Measurements from ENCODE around the gene TMEM89. TPM values are rescaled to one million over a fixed set of nuclear protein-coding genes. Genes with fewer than 3 reads are reported as not detected.
A peak's percentile ranks its signal among the peaks of the same experiment; 100 is the strongest.

The TMEM89 gene
- total RNA-seq, 1 experiment from 2014 or later = not detected

GRCh38 chr3:48660800-48661400 lies 39.3 kb upstream of the TMEM89 start:
- Histone ChIP-seq H3K9ac (ENCODE audit: low read length) (no peak overlapping the region), H3K27me3 (ENCODE audit: low read length) (no peaks in the 10 kb centered on the region), H3K9me3 (ENCODE audit: low read length) (no peaks in the 10 kb centered on the region), H3K4me2 (ENCODE audit: low read depth, low read length, poor library complexity, severe bottlenecking) (no peak overlapping the region), H3K4me3 (ENCODE audit: low read length) (no peak overlapping the region), H3K79me2 (ENCODE audit: low read length) (no peaks in the 10 kb centered on the region), H4K20me1 (ENCODE audit: insufficient read depth, low read depth, low read length) (no peaks in the 10 kb centered on the region), H3K27ac (ENCODE audit: low read length) (no peak overlapping the region), H3K4me1 (ENCODE audit: low read length) (peaks cover 6% of the 10 kb centered on the region), H3K9me2 (replicated peaks; ENCODE audit: insufficient read depth, low read length) (no peaks in the 10 kb centered on the region), H3K36me3 (ENCODE audit: insufficient read depth, low read length) (peaks cover 3% of the 10 kb centered on the region; the same call in 1 of the 2 replicates), H2AFZ (ENCODE audit: low read length) (no peak overlapping the region)
- DNase-seq = no peak

- no peak overlapping the region; the same call in 1 of the 2 replicates for H2AFZ ChIP-seq (ENCODE audit: low read length)
- no peaks in the 10 kb centered on the region for H4K20me1 ChIP-seq (ENCODE audit: insufficient read depth, low read depth, low read length)
- H3K27me3 ChIP-seq (ENCODE audit: low read length) = no peaks in the 10 kb centered on the region
- DNase-seq = no peak
- no peak overlapping the region for H3K27ac ChIP-seq (ENCODE audit: low read length)
- no peaks in the 10 kb centered on the region for H3K79me2 ChIP-seq (ENCODE audit: low read length)
- H3K9me2 ChIP-seq (replicated peaks; ENCODE audit: insufficient read depth, low read length) = no peaks in the 10 kb centered on the region
- peak overlapping the region; percentile 63 for H3K9ac ChIP-seq (ENCODE audit: low read length)
- peak overlapping the region; percentile 73 for H3K4me2 ChIP-seq (ENCODE audit: low read depth, low read length, poor library complexity, severe bottlenecking)
- no peaks in the 10 kb centered on the region for H3K9me3 ChIP-seq (ENCODE audit: low read length)
- H3K36me3 ChIP-seq (ENCODE audit: insufficient read depth, low read length) = no peaks in the 10 kb centered on the region
- H3K4me1 ChIP-seq (ENCODE audit: low read length) = peaks cover 19% of the 10 kb centered on the region
- peak overlapping the region; percentile 71; the same call in 1 of the 2 replicates for H3K4me3 ChIP-seq (ENCODE audit: low read length)
Observed at GRCh38 chr3:48656841-48657281, 35.3 kb upstream of the TMEM89 start.

GRCh38 chr3:48656061-48656840 lies 34.7 kb upstream of the TMEM89 start:
- H4K20me1 ChIP-seq (ENCODE audit: insufficient read depth, low read depth, low read length) = no peaks in the 10 kb centered on the region
- H3K27ac ChIP-seq (ENCODE audit: low read length) = peak overlapping the region; percentile 38; the same call in 1 of the 2 replicates
- H3K4me3 ChIP-seq (ENCODE audit: low read length) = peak overlapping the region; percentile 71
- peaks cover 19% of the 10 kb centered on the region for H3K4me1 ChIP-seq (ENCODE audit: low read length)
- peak overlapping the region; percentile 95; the same call in 1 of the 2 replicates for H2AFZ ChIP-seq (ENCODE audit: low read length)
- no peaks in the 10 kb centered on the region for H3K9me2 ChIP-seq (replicated peaks; ENCODE audit: insufficient read depth, low read length)
- peak; percentile 95 for DNase-seq
- no peaks in the 10 kb centered on the region for H3K9me3 ChIP-seq (ENCODE audit: low read length)
- peak overlapping the region; percentile 73 for H3K4me2 ChIP-seq (ENCODE audit: low read depth, low read length, poor library complexity, severe bottlenecking)
- peak overlapping the region; percentile 63 for H3K9ac ChIP-seq (ENCODE audit: low read length)
- no peaks in the 10 kb centered on the region for H3K27me3 ChIP-seq (ENCODE audit: low read length)
- no peaks in the 10 kb centered on the region for H3K79me2 ChIP-seq (ENCODE audit: low read length)
- no peaks in the 10 kb centered on the region for H3K36me3 ChIP-seq (ENCODE audit: insufficient read depth, low read length)

- Histone ChIP-seq H3K9ac (ENCODE audit: low read length) (peak overlapping the region; percentile 63), H3K27ac (ENCODE audit: low read length) (peak overlapping the region; percentile 38; the same call in 1 of the 2 replicates), H3K79me2 (ENCODE audit: low read length) (no peaks in the 10 kb centered on the region), H3K9me3 (ENCODE audit: low read length) (no peaks in the 10 kb centered on the region), H3K4me2 (ENCODE audit: low read depth, low read length, poor library complexity, severe bottlenecking) (peak overlapping the region; percentile 73), H3K4me3 (ENCODE audit: low read length) (peak overlapping the region; percentile 71; the same call in 1 of the 2 replicates), H3K9me2 (replicated peaks; ENCODE audit: insufficient read depth, low read length) (no peaks in the 10 kb centered on the region), H3K36me3 (ENCODE audit: insufficient read depth, low read length) (no peaks in the 10 kb centered on the region), H3K27me3 (ENCODE audit: low read length) (no peaks in the 10 kb centered on the region), H4K20me1 (ENCODE audit: insufficient read depth, low read depth, low read length) (no peaks in the 10 kb centered on the region), H3K4me1 (ENCODE audit: low read length) (peaks cover 21% of the 10 kb centered on the region), H2AFZ (ENCODE audit: low read length) (peak overlapping the region; percentile 23; the same call in 1 of the 2 replicates)
- peak; percentile 85 for DNase-seq
Observed at GRCh38 chr3:48655606-48656005, 34.0 kb upstream of the TMEM89 start.

- Histone ChIP-seq H3K4me3 (ENCODE audit: low read length) (peak overlapping the region; percentile 71; the same call in 1 of the 2 replicates), H3K4me1 (ENCODE audit: low read length) (peaks cover 21% of the 10 kb centered on the region), H3K9ac (ENCODE audit: low read length) (peak overlapping the region; percentile 63), H3K27me3 (ENCODE audit: low read length) (no peaks in the 10 kb centered on the region), H3K9me2 (replicated peaks; ENCODE audit: insufficient read depth, low read length) (no peaks in the 10 kb centered on the region), H3K4me2 (ENCODE audit: low read depth, low read length, poor library complexity, severe bottlenecking) (peak overlapping the region; percentile 73), H4K20me1 (ENCODE audit: insufficient read depth, low read depth, low read length) (no peaks in the 10 kb centered on the region), H3K27ac (ENCODE audit: low read length) (no peak overlapping the region), H3K36me3 (ENCODE audit: insufficient read depth, low read length) (no peaks in the 10 kb centered on the region), H2AFZ (ENCODE audit: low read length) (peak overlapping the region; percentile 23; the same call in 1 of the 2 replicates), H3K79me2 (ENCODE audit: low read length) (no peaks in the 10 kb centered on the region), H3K9me3 (ENCODE audit: low read length) (no peaks in the 10 kb centered on the region)
- DNase-seq = no peak
Observed at GRCh38 chr3:48655063-48655462, 33.5 kb upstream of the TMEM89 start.

- Histone ChIP-seq H3K9ac (ENCODE audit: low read length) (no peak overlapping the region), H3K36me3 (ENCODE audit: insufficient read depth, low read length) (no peaks in the 10 kb centered on the region), H3K4me1 (ENCODE audit: low read length) (peaks cover 21% of the 10 kb centered on the region), H3K27ac (ENCODE audit: low read length) (no peak overlapping the region), H4K20me1 (ENCODE audit: insufficient read depth, low read depth, low read length) (no peaks in the 10 kb centered on the region), H3K4me3 (ENCODE audit: low read length) (no peak overlapping the region), H3K27me3 (ENCODE audit: low read length) (no peaks in the 10 kb centered on the region), H2AFZ (ENCODE audit: low read length) (no peak overlapping the region), H3K79me2 (ENCODE audit: low read length) (no peaks in the 10 kb centered on the region), H3K9me3 (ENCODE audit: low read length) (no peaks in the 10 kb centered on the region), H3K4me2 (ENCODE audit: low read depth, low read length, poor library complexity, severe bottlenecking) (no peak overlapping the region), H3K9me2 (replicated peaks; ENCODE audit: insufficient read depth, low read length) (no peaks in the 10 kb centered on the region)
- no peak for DNase-seq
Observed at GRCh38 chr3:48652923-48653715, 31.6 kb upstream of the TMEM89 start.

GRCh38 chr3:48651771-48652170 lies 30.2 kb upstream of the TMEM89 start:
- H3K36me3 ChIP-seq (ENCODE audit: insufficient read depth, low read length) = no peaks in the 10 kb centered on the region
- no peak overlapping the region for H3K27ac ChIP-seq (ENCODE audit: low read length)
- no peak overlapping the region for H3K4me2 ChIP-seq (ENCODE audit: low read depth, low read length, poor library complexity, severe bottlenecking)
- no peaks in the 10 kb centered on the region for H3K9me2 ChIP-seq (replicated peaks; ENCODE audit: insufficient read depth, low read length)
- H3K79me2 ChIP-seq (ENCODE audit: low read length) = no peaks in the 10 kb centered on the region
- H3K9ac ChIP-seq (ENCODE audit: low read length) = no peak overlapping the region
- peaks cover 21% of the 10 kb centered on the region for H3K4me1 ChIP-seq (ENCODE audit: low read length)
- H4K20me1 ChIP-seq (ENCODE audit: insufficient read depth, low read depth, low read length) = no peaks in the 10 kb centered on the region
- no peak overlapping the region for H2AFZ ChIP-seq (ENCODE audit: low read length)
- DNase-seq = no peak
- no peaks in the 10 kb centered on the region for H3K9me3 ChIP-seq (ENCODE audit: low read length)
- H3K27me3 ChIP-seq (ENCODE audit: low read length) = no peaks in the 10 kb centered on the region
- no peak overlapping the region for H3K4me3 ChIP-seq (ENCODE audit: low read length)

DNA sequence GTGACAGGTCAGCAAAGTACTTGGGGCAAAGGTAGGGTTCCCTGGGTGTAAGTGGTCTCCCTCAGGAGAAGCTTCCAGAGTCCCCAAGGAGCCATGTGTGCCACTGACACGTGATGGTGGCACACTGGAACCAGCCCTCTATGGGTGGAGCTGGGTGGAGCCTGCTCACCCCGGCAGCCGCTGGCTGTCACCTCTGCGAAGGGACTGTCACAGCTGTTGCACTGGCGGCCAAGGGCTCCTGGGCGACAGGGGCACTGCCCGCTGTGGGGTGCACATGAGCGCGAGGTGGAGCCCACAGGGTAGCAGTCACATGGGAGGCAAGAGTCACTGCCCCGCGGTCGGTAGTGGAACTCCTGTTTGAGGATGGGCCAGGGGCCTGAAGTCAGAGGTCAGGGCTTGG lies 29.2 kb upstream of the TMEM89 start:
- H3K9me3 ChIP-seq (ENCODE audit: low read length) = no peaks in the 10 kb centered on the region
- no peaks in the 10 kb centered on the region for H3K79me2 ChIP-seq (ENCODE audit: low read length)
- peaks cover 13% of the 10 kb centered on the region for H3K4me1 ChIP-seq (ENCODE audit: low read length)
- no peak overlapping the region for H3K27ac ChIP-seq (ENCODE audit: low read length)
- H3K36me3 ChIP-seq (ENCODE audit: insufficient read depth, low read length) = no peaks in the 10 kb centered on the region
- H4K20me1 ChIP-seq (ENCODE audit: insufficient read depth, low read depth, low read length) = no peaks in the 10 kb centered on the region
- DNase-seq = no peak
- no peak overlapping the region for H3K4me2 ChIP-seq (ENCODE audit: low read depth, low read length, poor library complexity, severe bottlenecking)
- H3K9ac ChIP-seq (ENCODE audit: low read length) = no peak overlapping the region
- H3K4me3 ChIP-seq (ENCODE audit: low read length) = no peak overlapping the region
- no peaks in the 10 kb centered on the region for H3K9me2 ChIP-seq (replicated peaks; ENCODE audit: insufficient read depth, low read length)
- H2AFZ ChIP-seq (ENCODE audit: low read length) = no peak overlapping the region
- no peaks in the 10 kb centered on the region for H3K27me3 ChIP-seq (ENCODE audit: low read length)

All from Karpas-422 (cell line).